Epithelial cell of prostate (primary cell): Measurements from ENCODE around the gene PARD6B.
"Not testable (repeated sequence)": the region's sequence is repeated elsewhere in the genome, so short reads cannot be mapped to it uniquely, and the experiment has no call there.

Source experiments
- DNase-seq: peaks from one replicate; pipeline ENCODE4 v3.0.0-alpha.2; 2011; ENCODE audit warnings: low read depth, low spot score
- H3K27ac ChIP-seq: fragments of 450-650 bp; 2 replicates; pipeline ENCODE4 v1.5.1; 2017; ENCODE audit warnings: mild to moderate bottlenecking

The PARD6B gene

GRCh38 chr20:50703651-50704438 lies 27.5 kb upstream of the PARD6B start:
- H3K27ac ChIP-seq, DNase-seq: not testable (repeated sequence)

- no peak overlapping the region for H3K27ac ChIP-seq
- no peak for DNase-seq
These were observed 26.9 kb upstream of the PARD6B start for GRCh38 chr20:50704514-50704913.

GRCh38 chr20:50704971-50705370 lies 26.4 kb upstream of the PARD6B start:
- H3K27ac ChIP-seq, result no peak overlapping the region

GRCh38 chr20:50708845-50709635 lies 22.3 kb upstream of the PARD6B start:
- no peak overlapping the region for H3K27ac ChIP-seq
- no peak for DNase-seq

More at GRCh38 chr20:50704971-50705370, 26.4 kb upstream of the PARD6B start:
- no peak for DNase-seq

GRCh38 chr20:50709636-50709973 lies 21.8 kb upstream of the PARD6B start:
- no peak for DNase-seq
- H3K27ac ChIP-seq, result no peak overlapping the region

GRCh38 chr20:50710492-50711063 lies 20.8 kb upstream of the PARD6B start:
- peak overlapping the region; percentile 29 for H3K27ac ChIP-seq

GRCh38 chr20:50711113-50711825 lies 20.1 kb upstream of the PARD6B start:
- H3K27ac ChIP-seq, result peak overlapping the region; percentile 29
- DNase-seq, result no peak

More at GRCh38 chr20:50710492-50711063, 20.8 kb upstream of the PARD6B start:
- no peak for DNase-seq

- no peak for DNase-seq
These were observed 18.4 kb upstream of the PARD6B start for GRCh38 chr20:50712771-50713656.

GRCh38 chr20:50713657-50714101 lies 17.7 kb upstream of the PARD6B start:
- DNase-seq, result no peak

More at GRCh38 chr20:50712771-50713656, 18.4 kb upstream of the PARD6B start:
- H3K27ac ChIP-seq, result no peak overlapping the region

GRCh38 chr20:50714426-50714825 lies 17.0 kb upstream of the PARD6B start:
- DNase-seq, H3K27ac ChIP-seq: not testable (repeated sequence)

More at GRCh38 chr20:50713657-50714101, 17.7 kb upstream of the PARD6B start:
- no peak overlapping the region for H3K27ac ChIP-seq

GRCh38 chr20:50715694-50716093 lies 15.7 kb upstream of the PARD6B start:
- H3K27ac ChIP-seq, result no peak overlapping the region
- no peak for DNase-seq

- no peak overlapping the region for H3K27ac ChIP-seq
- no peak for DNase-seq
These were observed 14.9 kb upstream of the PARD6B start for GRCh38 chr20:50716518-50716917.

GRCh38 chr20:50717312-50717711 lies 14.1 kb upstream of the PARD6B start:
- no peak for DNase-seq
- no peak overlapping the region for H3K27ac ChIP-seq

- no peak overlapping the region for H3K27ac ChIP-seq
- no peak for DNase-seq
These were observed 13.2 kb upstream of the PARD6B start for GRCh38 chr20:50717974-50718761.

GRCh38 chr20:50719328-50719727 lies 12.1 kb upstream of the PARD6B start:
- DNase-seq, result no peak
- no peak overlapping the region for H3K27ac ChIP-seq

GRCh38 chr20:50720026-50720425 lies 11.4 kb upstream of the PARD6B start:
- no peak for DNase-seq
- H3K27ac ChIP-seq, result no peak overlapping the region

- no peak for DNase-seq
These were observed 10.8 kb upstream of the PARD6B start for GRCh38 chr20:50720582-50720981.

GRCh38 chr20:50721881-50722281 lies 9.5 kb upstream of the PARD6B start:
- no peak for DNase-seq
- H3K27ac ChIP-seq, result no peak overlapping the region

More at GRCh38 chr20:50720582-50720981, 10.8 kb upstream of the PARD6B start:
- H3K27ac ChIP-seq, result no peak overlapping the region
